Fibroblast of skin of scalp (primary cell): Measurements from ENCODE around the gene MATN1. TPM values are rescaled to one million over a fixed set of nuclear protein-coding genes. Genes with fewer than 3 reads are reported as not detected.
A peak's percentile ranks its signal among the peaks of the same experiment; 100 is the strongest.
"Not testable (repeated sequence)": the region's sequence is repeated elsewhere in the genome, so short reads cannot be mapped to it uniquely, and the experiment has no call there.

Source experiments
- DNase-seq: peaks from one replicate; pipeline ENCODE4 v3.0.0-alpha.2; 2013
- polyA plus RNA-seq, 2 experiments: library from polyadenylated mRNA; unstranded; fragments of 120-200 nt; gene quantifications; one replicate each; pipeline ENCODE4 v1.2.1, GENCODE V29; 2013; ENCODE audit not compliant: insufficient read length in 2 of 2

Gene MATN1, protein sequence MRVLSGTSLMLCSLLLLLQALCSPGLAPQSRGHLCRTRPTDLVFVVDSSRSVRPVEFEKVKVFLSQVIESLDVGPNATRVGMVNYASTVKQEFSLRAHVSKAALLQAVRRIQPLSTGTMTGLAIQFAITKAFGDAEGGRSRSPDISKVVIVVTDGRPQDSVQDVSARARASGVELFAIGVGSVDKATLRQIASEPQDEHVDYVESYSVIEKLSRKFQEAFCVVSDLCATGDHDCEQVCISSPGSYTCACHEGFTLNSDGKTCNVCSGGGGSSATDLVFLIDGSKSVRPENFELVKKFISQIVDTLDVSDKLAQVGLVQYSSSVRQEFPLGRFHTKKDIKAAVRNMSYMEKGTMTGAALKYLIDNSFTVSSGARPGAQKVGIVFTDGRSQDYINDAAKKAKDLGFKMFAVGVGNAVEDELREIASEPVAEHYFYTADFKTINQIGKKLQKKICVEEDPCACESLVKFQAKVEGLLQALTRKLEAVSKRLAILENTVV
- polyA plus RNA-seq (2013, experiment 1 of 2; ENCODE audit: insufficient read length): 0.47 TPM
- polyA plus RNA-seq (2013, experiment 2 of 2; ENCODE audit: insufficient read length): 0.31 TPM

DNA sequence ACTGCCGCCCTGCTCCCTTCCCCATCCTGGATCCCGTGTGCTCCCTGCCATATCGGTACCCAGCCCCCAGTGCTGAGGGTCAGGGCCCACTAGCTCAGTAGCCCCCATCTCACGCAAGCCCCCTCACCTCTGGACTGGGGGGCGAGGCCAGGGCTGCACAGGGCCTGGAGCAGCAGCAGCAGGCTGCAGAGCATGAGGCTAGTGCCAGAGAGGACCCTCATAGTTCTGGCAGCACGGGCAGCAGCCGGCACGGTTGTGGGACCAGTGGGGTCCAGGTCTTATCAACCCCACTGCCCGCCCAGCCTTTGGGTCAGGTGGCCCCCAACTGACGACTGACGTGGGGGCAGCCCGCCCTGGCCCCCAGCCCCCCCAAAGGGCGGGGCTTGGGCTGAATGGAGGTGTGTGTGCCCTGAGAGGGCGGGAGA is at the start of gene MATN1:
Gene MATN1, minus strand, starts transcription at position 255 of the 425 bp plus-strand sequence. Its CDS starts 34 bp downstream, at position 221.
- no peak for DNase-seq

DNA sequence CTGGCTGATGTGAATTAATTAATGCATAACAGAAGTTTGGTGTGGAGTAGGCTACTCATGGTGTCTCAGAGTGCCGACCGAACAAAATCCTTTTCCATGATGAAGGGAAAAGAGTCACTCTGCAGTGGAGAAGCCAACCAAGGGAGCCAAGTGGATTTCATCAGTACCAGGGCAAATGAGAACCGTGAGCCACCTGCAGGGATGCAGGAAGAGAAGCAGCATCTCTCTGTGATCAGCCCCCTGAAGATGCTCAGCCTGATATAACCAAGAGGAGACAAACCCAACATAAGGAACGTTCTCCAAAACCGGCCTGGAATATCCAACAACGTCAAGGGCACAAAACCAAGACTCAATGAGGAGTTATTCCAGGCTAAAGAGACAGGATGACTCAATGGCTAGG is 47.6 kb upstream of the MATN1 start:
- DNase-seq: no peak

GRCh38 chr1:30770150-30770549 is 46.8 kb upstream of the MATN1 start:
- DNase-seq: no peak

- no peak for DNase-seq
Observed at GRCh38 chr1:30768830-30769718, 45.7 kb upstream of the MATN1 start.

- DNase-seq: no peak
Observed at GRCh38 chr1:30768159-30768829, 44.9 kb upstream of the MATN1 start.

DNA sequence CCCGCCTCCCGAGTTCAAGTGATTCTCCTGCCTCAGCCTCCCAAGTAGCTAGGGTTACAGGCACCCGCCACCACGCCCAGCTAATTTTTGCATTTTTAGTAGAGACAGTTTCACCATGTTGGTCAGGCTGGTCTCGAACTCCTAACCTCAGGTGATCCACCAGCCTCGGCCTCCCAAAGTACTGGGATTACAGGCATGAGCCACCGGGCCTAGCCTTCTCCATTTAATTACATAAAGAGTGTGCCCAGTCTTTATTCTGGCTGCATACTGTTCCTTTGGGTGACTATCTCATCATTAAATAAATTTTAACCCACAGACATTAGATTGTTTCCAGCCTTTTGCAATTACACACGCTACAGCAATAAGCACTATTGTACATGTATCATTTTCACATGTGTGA is 43.6 kb upstream of the MATN1 start:
- DNase-seq: not testable (repeated sequence)

DNA sequence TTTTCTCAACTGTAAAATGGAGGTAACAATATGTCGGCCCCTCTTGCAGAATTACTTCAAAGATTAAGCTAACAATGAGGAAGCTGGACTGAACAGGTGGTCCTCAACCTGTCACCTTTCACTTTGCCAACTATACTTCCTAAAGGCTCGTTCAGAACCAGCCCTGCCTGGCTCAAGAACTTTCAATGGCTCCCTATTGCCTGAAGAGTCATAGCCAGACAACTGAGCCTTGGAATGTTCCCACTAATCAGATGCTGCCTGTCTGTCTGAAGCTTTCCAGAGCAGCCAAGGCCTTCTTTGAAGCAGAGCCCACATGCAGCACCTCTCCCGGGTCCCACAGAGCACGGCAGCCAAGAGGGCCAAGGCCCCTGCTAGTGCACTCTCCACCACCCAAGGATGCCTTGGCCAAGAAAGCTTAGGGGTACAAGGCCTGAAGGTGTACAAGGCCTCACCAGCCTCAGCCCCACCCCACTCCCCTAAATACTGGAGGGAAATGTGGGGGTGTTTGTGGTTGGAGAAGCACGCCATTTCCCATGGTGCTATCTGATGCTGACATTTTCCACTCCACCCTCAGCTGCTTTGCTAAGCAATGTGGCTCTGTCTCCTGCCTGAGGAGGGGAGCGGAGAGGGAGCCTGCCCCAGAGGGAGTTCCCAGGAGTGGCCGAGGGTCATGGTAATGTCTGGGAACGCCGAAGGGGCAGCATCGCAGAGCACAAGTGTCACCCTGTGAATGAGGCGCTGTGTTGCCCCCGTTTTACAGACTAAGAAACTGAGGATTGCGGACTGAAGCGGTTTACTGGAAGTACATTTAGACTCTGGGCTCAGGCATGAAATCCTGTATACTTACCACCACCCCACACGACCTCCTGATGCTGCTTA is 42.4 kb upstream of the MATN1 start:
- no peak for DNase-seq

- DNase-seq: no peak
Observed at GRCh38 chr1:30764939-30765555, 41.7 kb upstream of the MATN1 start.

GRCh38 chr1:30764396-30764795 is 41.0 kb upstream of the MATN1 start:
- no peak for DNase-seq

DNA sequence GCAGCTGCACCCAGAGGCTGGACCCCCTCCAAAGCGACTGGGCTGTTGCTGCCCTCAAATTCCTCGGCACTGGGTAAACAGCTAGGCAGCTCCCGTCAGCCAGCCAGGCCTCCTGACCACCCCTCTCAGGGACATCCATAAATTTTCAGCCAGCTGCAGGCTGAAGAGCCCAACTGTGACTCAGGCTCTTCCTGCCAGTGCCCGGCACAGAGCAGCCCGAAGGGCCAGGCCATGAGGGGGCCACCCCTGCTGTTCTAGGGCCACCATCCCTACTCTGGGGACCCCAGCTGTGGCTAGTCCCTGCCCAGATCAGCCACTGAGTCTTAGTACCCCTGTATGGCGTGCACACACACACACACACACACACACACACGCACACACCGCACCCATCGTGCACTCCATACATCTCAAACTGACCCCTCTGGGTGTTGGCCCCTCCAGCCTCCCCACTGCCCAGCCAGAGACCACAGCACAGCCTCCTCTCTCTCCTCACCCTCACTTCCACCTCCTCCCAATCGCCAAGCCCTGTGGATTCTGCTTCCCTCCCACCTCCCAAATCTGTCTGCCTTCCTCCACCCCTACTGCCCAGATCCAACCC is 40.4 kb upstream of the MATN1 start:
- DNase-seq: peak; percentile 14

DNA sequence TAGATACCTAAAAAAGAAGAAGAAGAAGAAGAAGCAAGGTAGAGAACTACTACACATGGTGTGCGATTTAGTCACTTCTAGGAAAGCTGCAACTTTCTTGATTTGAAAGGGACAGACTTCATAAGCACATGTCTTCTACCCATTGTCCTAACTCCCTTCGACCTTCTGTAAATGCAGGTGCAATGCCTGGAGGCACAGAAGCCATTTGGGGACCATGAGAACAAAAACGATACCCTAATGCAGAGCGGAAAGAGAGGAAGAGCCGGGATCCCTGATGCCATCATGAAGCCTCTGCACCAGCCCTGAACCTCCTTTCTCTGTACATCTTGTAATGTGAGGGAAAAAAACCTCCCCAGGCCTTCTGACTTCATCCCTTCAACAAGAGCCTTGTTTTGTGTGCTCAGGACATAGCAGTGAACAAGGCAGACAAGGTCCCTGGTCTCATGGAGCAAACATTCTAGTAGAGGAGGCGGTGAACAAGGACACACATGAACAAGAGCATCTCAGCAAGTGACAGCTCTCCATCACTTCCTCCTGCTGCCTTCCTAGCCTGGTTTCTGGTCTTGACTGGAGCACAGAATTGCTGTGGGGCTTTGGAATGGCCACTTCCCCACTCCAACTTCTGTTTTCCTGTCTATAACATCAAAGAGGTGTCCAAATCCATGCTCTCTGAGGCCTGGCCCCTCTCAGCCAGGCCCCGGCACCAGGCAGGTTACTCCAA is 39.7 kb upstream of the MATN1 start:
- DNase-seq: no peak

DNA sequence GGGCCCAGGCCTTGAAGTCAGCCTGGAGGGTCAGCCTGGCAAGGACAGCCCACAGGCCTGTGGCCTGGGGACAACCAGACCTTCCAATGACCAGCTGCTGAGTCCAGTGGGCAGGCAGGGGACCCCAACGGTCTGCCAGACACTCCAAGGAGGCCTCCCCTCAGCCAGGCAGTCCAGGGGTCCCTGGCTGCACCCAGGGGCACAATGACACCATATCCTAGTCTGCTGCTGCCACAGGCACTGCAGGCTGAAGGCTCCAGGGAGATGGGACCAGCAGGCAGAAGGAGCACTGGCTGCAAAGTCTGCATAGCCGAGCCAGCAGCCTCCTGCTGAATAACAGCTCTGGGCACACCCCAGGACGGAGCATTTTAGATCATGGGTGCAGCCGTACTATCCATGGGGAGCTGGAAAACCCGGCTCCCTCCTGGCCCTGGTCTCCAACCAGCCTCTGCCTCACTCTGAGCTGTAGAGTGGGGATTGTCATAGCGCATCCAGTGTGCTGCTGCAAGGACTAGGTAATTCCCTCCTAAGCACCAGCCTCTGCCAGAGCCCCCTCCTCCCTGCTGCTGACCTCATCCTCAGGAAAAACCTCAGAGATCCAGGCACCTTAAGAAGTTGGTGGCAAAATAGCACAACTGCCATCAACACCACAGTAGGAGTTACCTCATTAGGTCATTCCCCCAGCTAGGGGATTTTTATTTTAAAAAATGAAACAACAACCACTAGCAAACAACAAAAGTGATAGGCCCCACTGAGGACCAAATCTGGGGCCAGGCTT is 39.0 kb upstream of the MATN1 start:
- DNase-seq: no peak

DNA sequence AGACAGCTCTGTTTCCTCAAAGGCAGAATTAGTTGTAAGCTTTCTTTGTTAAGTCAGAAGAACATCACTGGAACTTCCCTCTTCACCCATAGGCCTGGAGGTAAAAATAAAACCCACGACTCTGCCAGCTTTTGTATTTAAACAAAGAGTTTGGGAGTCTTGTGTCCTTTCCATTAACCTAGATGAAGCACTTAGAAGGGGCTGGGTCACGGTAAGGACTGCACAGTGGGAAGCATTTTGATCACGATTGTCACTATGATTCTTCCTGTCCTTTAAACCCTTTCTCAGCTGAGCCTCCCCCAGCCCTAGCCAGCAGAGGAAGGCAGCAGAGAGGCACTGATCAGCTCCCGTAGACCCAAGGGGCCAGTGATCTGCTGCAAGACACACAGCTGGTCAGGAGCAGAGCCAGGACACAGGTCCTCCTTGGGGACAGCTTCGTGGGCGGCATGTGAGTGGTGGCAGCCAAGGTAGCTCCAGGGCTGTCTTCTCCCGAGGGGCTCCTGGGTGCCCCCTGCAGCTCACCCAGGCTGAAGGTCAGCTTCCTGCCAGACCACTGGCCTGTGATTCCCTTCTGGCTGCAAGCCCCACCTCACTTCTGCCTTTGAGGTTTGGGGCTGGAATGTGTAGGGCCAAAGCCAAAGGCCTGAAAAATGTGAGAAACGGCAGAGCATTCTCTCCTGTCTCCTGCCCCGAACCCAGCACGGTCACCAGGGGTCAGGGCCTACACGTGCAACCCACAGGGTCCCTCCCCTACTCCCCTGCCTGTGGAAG is 38.2 kb upstream of the MATN1 start:
- no peak for DNase-seq

GRCh38 chr1:30760596-30761324 is 37.4 kb upstream of the MATN1 start:
- DNase-seq: no peak

GRCh38 chr1:30759718-30760281 is 36.4 kb upstream of the MATN1 start:
- DNase-seq: no peak

DNA sequence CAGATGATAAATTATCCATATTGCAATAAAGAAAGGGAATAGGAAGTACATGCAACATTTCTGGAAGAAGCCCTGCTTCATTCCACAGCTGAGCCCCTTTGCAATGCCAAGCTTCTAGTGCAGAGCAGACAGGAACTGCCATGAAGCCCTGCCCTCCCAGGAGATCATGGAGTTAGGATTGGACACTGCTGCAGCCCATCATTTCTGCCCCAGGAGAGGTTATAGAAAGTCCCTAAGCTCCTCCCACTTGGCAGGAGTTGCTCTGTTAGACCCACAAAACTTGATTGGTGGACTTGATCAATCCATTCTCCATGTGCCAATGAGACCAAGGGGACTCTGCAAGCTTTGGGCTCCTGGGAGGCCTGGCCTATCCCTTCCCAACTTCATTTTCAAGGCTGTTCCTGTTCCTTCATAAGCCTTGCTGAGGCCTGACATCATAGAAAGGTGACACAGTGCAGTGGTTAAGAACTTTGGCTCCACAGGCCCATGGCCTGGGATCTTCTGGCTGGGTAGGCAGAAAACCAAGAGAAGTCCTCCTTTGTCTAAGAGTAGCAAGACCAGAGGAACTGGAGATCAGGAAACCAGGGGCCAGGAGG is 35.5 kb upstream of the MATN1 start:
- DNase-seq: peak; percentile 26
